Activated T-helper 1 cell treated with anti-CD3 and anti-CD28 coated beads, Interleukin-12 subunit alpha, Interleukin-12 subunit beta, Interleukin-2, Interleukin-4 antibody, amounts not matched to agents 30 ng/mL and 10 ng/mL and 1 ng/mL, durations not matched to agents 14 hours and 24 hours and 36 hours (primary cell): Measurements from ENCODE around the gene PNMA8A. TPM values are rescaled to one million over a fixed set of nuclear protein-coding genes. Genes with fewer than 3 reads are reported as not detected.

Experiments used
- DNase-seq: peaks from one replicate; pipeline ENCODE4 v3.0.0; 2021; ENCODE audit warnings: low spot score
- H3K27ac Mint-ChIP-seq: one replicate; pipeline ENCODE4 v1.8.0; 2021; ENCODE audit warnings: mild to moderate bottlenecking, mixed read lengths
- H3K27me3 Mint-ChIP-seq: one replicate; pipeline ENCODE4 v1.8.0; 2022; ENCODE audit warnings: mild to moderate bottlenecking, moderate library complexity, mixed read lengths; ENCODE audit not compliant: insufficient read depth
- H3K36me3 Mint-ChIP-seq: one replicate; pipeline ENCODE4 v1.8.0; 2021; ENCODE audit warnings: low read depth, mixed read lengths
- H3K4me1 Mint-ChIP-seq: one replicate; pipeline ENCODE4 v1.8.0; 2021; ENCODE audit warnings: low read depth, mixed read lengths
- H3K4me3 Mint-ChIP-seq: one replicate; pipeline ENCODE4 v1.8.0; 2021; ENCODE audit warnings: mild to moderate bottlenecking, moderate library complexity, mixed read lengths
- H3K9me3 Mint-ChIP-seq: one replicate; pipeline ENCODE4 v1.8.0; 2021; ENCODE audit warnings: mixed read lengths
- intact Hi-C: fragments of 100-400 bp; cut with micrococcal nuclease; formaldehyde crosslinking; loops from one replicate; pipeline ENCODE4 v1.15.1; 2024
- total RNA-seq: library from RNA; stranded (reverse); gene quantifications from 2 replicates; pipeline ENCODE4 v1.2.3, GENCODE V29; 2022

PNMA8A gene
- total RNA-seq, 1 donor from 2014 or later = not detected

- H3K9me3 Mint-ChIP-seq = no peaks in the 10 kb centered on the region
- no peaks in the 10 kb centered on the region for H3K36me3 Mint-ChIP-seq
- H3K27ac Mint-ChIP-seq = no peak overlapping the region
- no peaks in the 10 kb centered on the region for H3K4me1 Mint-ChIP-seq
- intact Hi-C loops = no loop called here
- no peak for DNase-seq
- no peak overlapping the region for H3K4me3 Mint-ChIP-seq
- peaks cover 36% of the 10 kb centered on the region for H3K27me3 Mint-ChIP-seq
Measured at GRCh38 chr19:46471811-46472543, 614 bp upstream of the PNMA8A start.

- DNase-seq = no peak
- intact Hi-C loops = no loop called here
- Mint-ChIP-seq H3K4me1 (no peaks in the 10 kb centered on the region), H3K27me3 (peaks cover 36% of the 10 kb centered on the region), H3K9me3 (no peaks in the 10 kb centered on the region), H3K36me3 (no peaks in the 10 kb centered on the region), H3K4me3 (no peak overlapping the region), H3K27ac (no peak overlapping the region)
Measured at GRCh38 chr19:46470376-46470775, 987 bp downstream of the PNMA8A start.

DNA sequence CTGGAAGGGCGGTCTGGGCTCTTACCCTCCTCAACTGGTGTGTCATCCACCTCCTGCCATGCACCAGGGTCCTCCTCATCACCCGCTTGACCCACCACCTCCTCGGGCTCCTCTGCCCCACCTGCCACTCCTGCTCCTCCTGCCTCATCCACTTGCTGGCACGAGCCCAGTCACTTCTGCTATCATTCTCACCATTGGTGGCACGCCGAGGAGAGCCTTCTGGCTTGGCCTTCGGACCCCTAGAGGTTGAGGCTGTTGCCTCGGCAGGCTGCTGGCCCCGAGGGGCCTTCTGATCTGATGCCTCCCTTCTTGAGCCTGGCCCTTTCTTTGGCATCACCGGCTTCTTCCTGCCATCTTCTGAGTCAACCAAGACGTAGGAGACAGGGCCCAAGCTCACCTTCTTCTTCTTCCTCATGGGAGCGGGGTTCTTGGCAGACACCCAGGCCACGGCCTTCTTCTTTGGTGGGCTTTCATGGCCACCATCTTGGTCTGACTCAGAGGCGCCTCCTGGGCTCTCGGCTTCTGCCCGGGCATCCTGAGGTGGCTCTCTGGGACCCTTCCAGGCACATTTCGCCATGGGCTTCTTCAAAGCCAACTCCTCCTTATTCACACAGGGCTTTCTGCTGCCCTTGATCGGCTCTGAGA is 1.7 kb downstream of the PNMA8A start:
- Mint-ChIP-seq H3K9me3 (no peaks in the 10 kb centered on the region), H3K36me3 (no peaks in the 10 kb centered on the region), H3K4me3 (no peak overlapping the region), H3K4me1 (no peaks in the 10 kb centered on the region), H3K27ac (no peak overlapping the region), H3K27me3 (peaks cover 37% of the 10 kb centered on the region)
- intact Hi-C loops = no loop called here
- DNase-seq = no peak

- no peak for DNase-seq
- H3K4me1 Mint-ChIP-seq = no peaks in the 10 kb centered on the region
- H3K9me3 Mint-ChIP-seq = no peaks in the 10 kb centered on the region
- H3K4me3 Mint-ChIP-seq = no peak overlapping the region
- H3K36me3 Mint-ChIP-seq = no peaks in the 10 kb centered on the region
- intact Hi-C loops = no loop called here
- H3K27me3 Mint-ChIP-seq = peaks cover 16% of the 10 kb centered on the region
- H3K27ac Mint-ChIP-seq = no peak overlapping the region
Measured at GRCh38 chr19:46466536-46467196, 4.7 kb downstream of the PNMA8A start.

DNA sequence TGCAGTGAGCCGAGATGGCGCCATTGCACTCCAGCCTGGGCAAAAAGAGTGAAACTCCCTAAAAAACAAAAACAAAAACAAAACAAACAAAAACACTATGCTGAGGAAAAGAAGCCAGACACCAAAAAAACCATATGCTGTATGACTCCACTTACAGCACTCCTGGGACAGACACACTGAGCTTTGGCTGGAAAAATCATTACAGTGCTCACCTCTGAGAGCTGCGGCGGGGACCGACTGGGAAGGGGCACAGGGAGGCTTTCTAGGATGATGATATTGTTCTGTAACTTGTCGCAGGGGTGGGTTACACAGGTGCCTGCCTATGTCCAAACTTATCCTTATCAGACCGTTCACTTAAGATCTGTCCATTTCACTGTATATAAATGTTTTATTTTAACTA is 7.8 kb downstream of the PNMA8A start:
- Mint-ChIP-seq H3K36me3 (no peaks in the 10 kb centered on the region), H3K27me3 (peaks cover 17% of the 10 kb centered on the region), H3K27ac (no peak overlapping the region), H3K4me1 (no peaks in the 10 kb centered on the region), H3K4me3 (no peak overlapping the region), H3K9me3 (no peaks in the 10 kb centered on the region)
- intact Hi-C loops = no loop called here
- DNase-seq = no peak

- Mint-ChIP-seq H3K27ac (no peak overlapping the region), H3K4me1 (no peaks in the 10 kb centered on the region), H3K27me3 (peaks cover 15% of the 10 kb centered on the region), H3K4me3 (no peak overlapping the region), H3K36me3 (no peaks in the 10 kb centered on the region), H3K9me3 (no peaks in the 10 kb centered on the region)
- no peak for DNase-seq
- intact Hi-C loops = no loop called here
Measured at GRCh38 chr19:46461537-46461936, 9.8 kb downstream of the PNMA8A start.

DNA sequence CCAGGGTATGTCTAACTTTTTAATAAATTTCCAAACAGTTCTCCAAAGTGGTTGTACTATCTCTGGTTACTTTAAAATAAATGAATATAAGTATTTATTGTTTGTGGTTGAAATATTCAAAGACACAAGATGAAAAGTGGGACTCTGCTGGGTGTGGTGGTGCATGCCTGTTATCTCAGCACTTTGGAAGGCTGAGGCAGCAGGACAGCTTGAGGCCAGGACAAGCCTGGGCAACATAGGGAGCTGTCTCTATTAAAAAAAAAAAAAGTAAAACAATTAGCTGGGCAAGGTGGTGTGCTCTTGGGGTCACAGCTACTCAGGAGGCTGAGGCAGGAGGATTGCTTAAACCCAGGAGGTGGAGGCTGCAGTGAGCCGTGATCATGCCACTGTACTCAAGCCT is 10.4 kb downstream of the PNMA8A start:
- H3K27ac Mint-ChIP-seq = no peak overlapping the region
- intact Hi-C loops = no loop called here
- H3K36me3 Mint-ChIP-seq = no peaks in the 10 kb centered on the region
- peaks cover 17% of the 10 kb centered on the region for H3K27me3 Mint-ChIP-seq
- DNase-seq = no peak
- no peak overlapping the region for H3K4me3 Mint-ChIP-seq
- no peaks in the 10 kb centered on the region for H3K9me3 Mint-ChIP-seq
- H3K4me1 Mint-ChIP-seq = no peaks in the 10 kb centered on the region

DNA sequence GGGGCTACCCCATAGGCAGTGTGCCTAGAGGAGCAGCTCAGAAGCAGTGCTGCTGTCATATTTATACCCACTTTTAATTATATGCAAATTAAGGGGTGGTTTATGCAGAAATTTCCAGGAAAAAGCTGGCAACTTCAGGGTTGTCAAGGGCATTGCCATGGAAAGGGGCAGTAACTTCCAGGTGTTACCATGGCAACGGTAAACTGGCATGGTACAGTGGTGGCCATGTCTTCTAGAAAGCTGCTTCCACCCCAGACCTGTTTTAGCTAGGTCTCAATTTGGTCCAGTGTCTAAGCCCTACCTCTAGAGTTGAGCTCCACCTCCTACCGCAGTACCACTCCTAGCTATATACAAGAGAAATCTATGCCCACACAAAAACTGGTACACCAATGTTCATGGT is 11.3 kb downstream of the PNMA8A start:
- no peak overlapping the region for H3K4me3 Mint-ChIP-seq
- H3K36me3 Mint-ChIP-seq = no peaks in the 10 kb centered on the region
- H3K27me3 Mint-ChIP-seq = peaks cover 17% of the 10 kb centered on the region
- H3K4me1 Mint-ChIP-seq = no peaks in the 10 kb centered on the region
- no peaks in the 10 kb centered on the region for H3K9me3 Mint-ChIP-seq
- intact Hi-C loops = no loop called here
- no peak overlapping the region for H3K27ac Mint-ChIP-seq
- DNase-seq = no peak

DNA sequence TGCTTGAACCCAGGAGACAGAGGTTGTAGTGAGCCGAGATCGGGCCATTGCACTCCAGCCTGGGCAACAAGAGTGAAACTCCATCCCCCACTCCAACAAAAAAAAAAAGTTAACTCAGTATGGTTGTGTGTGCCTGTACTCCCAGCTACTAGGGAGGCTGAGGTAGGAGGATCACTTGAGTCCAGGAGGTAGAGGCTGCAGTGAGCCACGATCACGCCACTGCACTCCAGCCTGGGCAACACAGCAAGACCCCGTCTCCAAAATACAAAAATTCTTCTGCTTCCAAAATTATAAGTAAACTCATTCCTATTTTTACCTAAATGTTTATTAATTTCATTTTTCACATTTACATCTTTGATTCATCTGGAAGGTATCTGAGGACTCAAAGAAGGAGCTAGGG is 14.4 kb downstream of the PNMA8A start:
- no peaks in the 10 kb centered on the region for H3K36me3 Mint-ChIP-seq
- no peak overlapping the region for H3K27ac Mint-ChIP-seq
- DNase-seq = no peak
- H3K9me3 Mint-ChIP-seq = no peaks in the 10 kb centered on the region
- peaks cover 14% of the 10 kb centered on the region for H3K27me3 Mint-ChIP-seq
- no peaks in the 10 kb centered on the region for H3K4me1 Mint-ChIP-seq
- H3K4me3 Mint-ChIP-seq = no peak overlapping the region
- intact Hi-C loops = no loop called here

DNA sequence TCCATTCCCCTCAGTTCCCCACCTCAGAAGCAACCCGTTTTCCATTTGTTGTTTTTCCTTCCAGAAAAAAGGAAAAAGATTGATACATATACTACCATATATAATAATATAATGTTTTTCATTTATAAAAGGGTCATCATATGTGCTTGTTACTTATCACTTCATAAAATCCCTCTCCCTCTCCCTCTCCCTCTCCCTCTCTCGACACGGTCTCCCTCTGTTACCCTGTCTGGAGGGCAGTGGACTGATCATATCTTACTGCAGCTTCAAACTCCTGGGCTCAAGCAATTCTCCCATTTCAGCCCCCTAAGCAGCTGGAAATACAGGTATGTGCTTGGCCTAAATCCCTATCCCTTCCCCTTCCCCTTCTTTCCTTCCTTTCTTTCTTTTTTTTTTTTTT is 17.1 kb downstream of the PNMA8A start:
- peaks cover 7% of the 10 kb centered on the region for H3K9me3 Mint-ChIP-seq
- intact Hi-C loops = no loop called here
- H3K4me1 Mint-ChIP-seq = no peaks in the 10 kb centered on the region
- H3K36me3 Mint-ChIP-seq = no peaks in the 10 kb centered on the region
- no peak overlapping the region for H3K27ac Mint-ChIP-seq
- DNase-seq = no peak
- H3K27me3 Mint-ChIP-seq = peaks cover 16% of the 10 kb centered on the region
- no peak overlapping the region for H3K4me3 Mint-ChIP-seq

GRCh38 chr19:46453661-46454060 is 17.7 kb downstream of the PNMA8A start:
- Mint-ChIP-seq H3K27me3 (peaks cover 12% of the 10 kb centered on the region), H3K27ac (no peak overlapping the region), H3K4me1 (no peaks in the 10 kb centered on the region), H3K4me3 (no peak overlapping the region), H3K36me3 (no peaks in the 10 kb centered on the region), H3K9me3 (peaks cover 8% of the 10 kb centered on the region)
- no peak for DNase-seq
- intact Hi-C loops = no loop called here

- Mint-ChIP-seq H3K36me3 (no peaks in the 10 kb centered on the region), H3K4me1 (no peaks in the 10 kb centered on the region), H3K27me3 (peaks cover 11% of the 10 kb centered on the region), H3K9me3 (peaks cover 8% of the 10 kb centered on the region), H3K27ac (no peak overlapping the region), H3K4me3 (no peak overlapping the region)
- DNase-seq = no peak
- intact Hi-C loops = no loop called here
Measured at GRCh38 chr19:46452186-46452585, 19.2 kb downstream of the PNMA8A start.

DNA sequence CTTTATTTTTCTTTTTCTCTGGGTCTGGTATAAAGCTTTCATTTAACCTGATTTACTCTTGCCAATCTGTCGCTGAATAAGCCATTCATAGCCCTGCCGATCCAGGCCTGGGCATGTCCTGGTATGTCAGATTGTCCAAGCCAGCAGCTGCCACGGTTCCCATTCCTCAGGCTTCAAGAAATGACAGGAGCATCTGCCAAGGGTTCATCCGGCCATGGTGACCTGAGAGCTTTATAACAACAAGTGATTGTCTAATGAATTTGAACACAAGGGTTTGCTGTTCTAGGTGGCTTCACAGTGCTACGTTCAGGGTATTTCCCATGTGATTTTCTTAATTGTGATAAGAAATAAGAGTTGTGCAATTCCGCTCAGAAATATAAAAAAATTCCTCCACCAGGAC is 20.0 kb downstream of the PNMA8A start:
- Mint-ChIP-seq H3K27me3 (peaks cover 11% of the 10 kb centered on the region), H3K27ac (no peak overlapping the region), H3K9me3 (peaks cover 8% of the 10 kb centered on the region), H3K4me3 (no peak overlapping the region), H3K36me3 (no peaks in the 10 kb centered on the region), H3K4me1 (no peaks in the 10 kb centered on the region)
- intact Hi-C loops = no loop called here
- DNase-seq = no peak
